Measurements from ENCODE around the gene ZSWIM1. TPM values are rescaled to one million over a fixed set of nuclear protein-coding genes. Genes with fewer than 3 reads are reported as not detected.

Gene ZSWIM1
- total RNA-seq, 1 donor from 2014 or later, result 9.0 TPM

DNA sequence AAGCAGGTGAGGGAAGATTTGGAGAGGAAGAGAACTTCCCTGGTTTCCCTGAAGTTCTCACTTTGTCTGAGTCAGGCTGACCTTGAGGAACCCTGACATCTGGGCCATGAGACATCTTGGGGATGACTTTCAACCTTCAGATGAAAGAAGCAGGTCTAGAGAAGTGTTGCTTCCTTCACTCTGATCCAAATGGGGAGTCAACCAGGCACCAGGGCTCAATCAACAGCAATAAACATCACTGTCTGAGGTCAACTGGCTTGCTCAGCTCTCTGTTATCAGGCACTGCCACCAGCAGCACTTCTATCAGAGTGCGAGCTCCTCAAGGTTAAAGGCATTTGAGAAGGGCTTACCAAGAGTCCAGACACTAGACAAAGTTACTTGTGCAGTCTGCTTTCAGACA, 30.1 kb upstream of the ZSWIM1 start:
- no peak overlapping the region for H3K4me3 ChIP-seq (ENCODE audit: insufficient read depth, low read depth, low read length)
- H3K4me1 ChIP-seq (ENCODE audit: insufficient read depth, low read length), result peaks cover 3% of the 10 kb centered on the region
- H3K9me3 ChIP-seq (ENCODE audit: insufficient read depth, low read depth, low read length), result no peaks in the 10 kb centered on the region
- peaks cover 11% of the 10 kb centered on the region for H4K20me1 ChIP-seq (ENCODE audit: insufficient read depth, low read length)
- no peak overlapping the region for H2AFZ ChIP-seq (ENCODE audit: low read depth, low read length)
- Mint-ChIP-seq H3K36me3 (ENCODE audit: low read depth, unreplicated experiment) (peaks cover 21% of the 10 kb centered on the region), H3K4me3 (ENCODE audit: unreplicated experiment) (no peak overlapping the region), H3K27ac (ENCODE audit: unreplicated experiment) (no peak overlapping the region), H3K9me3 (ENCODE audit: unreplicated experiment) (no peaks in the 10 kb centered on the region), H3K4me1 (ENCODE audit: low read depth, unreplicated experiment) (no peaks in the 10 kb centered on the region), H3K27me3 (ENCODE audit: low read depth, unreplicated experiment) (no peaks in the 10 kb centered on the region)
- H3K27me3 ChIP-seq (ENCODE audit: insufficient read depth, low read length), result no peaks in the 10 kb centered on the region
- peaks cover 12% of the 10 kb centered on the region for H3K79me2 ChIP-seq (ENCODE audit: insufficient read depth, low read length)
- DNase-seq (ENCODE audit: low read depth) (no peak), FAIRE-seq (no peak)
- no peak overlapping the region for H3K4me2 ChIP-seq (ENCODE audit: low read length)
- peaks cover 6% of the 10 kb centered on the region for H3K36me3 ChIP-seq (ENCODE audit: insufficient read depth, low read length)
- TF ChIP-seq CTCF (IDR thresholded peaks at IDR 0.05; ENCODE audit: insufficient read depth, low read depth, low read length), result no peak
- no peak for TF ChIP-seq EZH2 (IDR thresholded peaks at IDR 0.05; ENCODE audit: insufficient read depth, low read length)
- no peak overlapping the region for H3K27ac ChIP-seq (ENCODE audit: low read depth, low read length)
- no peak overlapping the region for H3K9ac ChIP-seq (ENCODE audit: low read length)

- peaks cover 18% of the 10 kb centered on the region for H3K79me2 ChIP-seq (ENCODE audit: insufficient read depth, low read length)
- H3K4me3 ChIP-seq (ENCODE audit: insufficient read depth, low read depth, low read length), result no peak overlapping the region
- TF ChIP-seq CTCF (IDR thresholded peaks at IDR 0.05; ENCODE audit: insufficient read depth, low read depth, low read length) (no peak), EZH2 (IDR thresholded peaks at IDR 0.05; ENCODE audit: insufficient read depth, low read length) (no peak)
- peaks cover 12% of the 10 kb centered on the region for H4K20me1 ChIP-seq (ENCODE audit: insufficient read depth, low read length)
- H3K27me3 Mint-ChIP-seq (ENCODE audit: low read depth, unreplicated experiment), result no peaks in the 10 kb centered on the region
- DNase-seq (ENCODE audit: low read depth) (no peak), FAIRE-seq (no peak)
- no peaks in the 10 kb centered on the region for H3K9me3 ChIP-seq (ENCODE audit: insufficient read depth, low read depth, low read length)
- peaks cover under 1% of the 10 kb centered on the region for H3K36me3 ChIP-seq (ENCODE audit: insufficient read depth, low read length)
- H3K27me3 ChIP-seq (ENCODE audit: insufficient read depth, low read length), result no peaks in the 10 kb centered on the region
- H3K27ac Mint-ChIP-seq (ENCODE audit: unreplicated experiment), result no peak overlapping the region
- no peak overlapping the region for H2AFZ ChIP-seq (ENCODE audit: low read depth, low read length)
- H3K4me1 ChIP-seq (ENCODE audit: insufficient read depth, low read length), result peaks cover 9% of the 10 kb centered on the region
- no peak overlapping the region for H3K4me2 ChIP-seq (ENCODE audit: low read length)
- no peak overlapping the region for H3K4me3 Mint-ChIP-seq (ENCODE audit: unreplicated experiment)
- H3K36me3 Mint-ChIP-seq (ENCODE audit: low read depth, unreplicated experiment), result peaks cover 15% of the 10 kb centered on the region
- H3K27ac ChIP-seq (ENCODE audit: low read depth, low read length), result no peak overlapping the region
- H3K9me3 Mint-ChIP-seq (ENCODE audit: unreplicated experiment), result no peaks in the 10 kb centered on the region
- no peaks in the 10 kb centered on the region for H3K4me1 Mint-ChIP-seq (ENCODE audit: low read depth, unreplicated experiment)
- no peak overlapping the region for H3K9ac ChIP-seq (ENCODE audit: low read length)
Measured at GRCh38 chr20:45851501-45851900, 29.5 kb upstream of the ZSWIM1 start.

GRCh38 chr20:45852326-45852725, 28.7 kb upstream of the ZSWIM1 start:
- Histone ChIP-seq H3K4me1 (ENCODE audit: insufficient read depth, low read length) (peaks cover 11% of the 10 kb centered on the region), H4K20me1 (ENCODE audit: insufficient read depth, low read length) (peaks cover 12% of the 10 kb centered on the region), H3K36me3 (ENCODE audit: insufficient read depth, low read length) (no peaks in the 10 kb centered on the region), H3K4me2 (ENCODE audit: low read length) (no peak overlapping the region), H3K9me3 (ENCODE audit: insufficient read depth, low read depth, low read length) (no peaks in the 10 kb centered on the region), H3K4me3 (ENCODE audit: insufficient read depth, low read depth, low read length) (no peak overlapping the region), H3K27ac (ENCODE audit: low read depth, low read length) (no peak overlapping the region), H2AFZ (ENCODE audit: low read depth, low read length) (no peak overlapping the region), H3K79me2 (ENCODE audit: insufficient read depth, low read length) (peaks cover 24% of the 10 kb centered on the region), H3K27me3 (ENCODE audit: insufficient read depth, low read length) (no peaks in the 10 kb centered on the region), H3K9ac (ENCODE audit: low read length) (no peak overlapping the region)
- TF ChIP-seq CTCF (IDR thresholded peaks at IDR 0.05; ENCODE audit: insufficient read depth, low read depth, low read length), result no peak
- TF ChIP-seq EZH2 (IDR thresholded peaks at IDR 0.05; ENCODE audit: insufficient read depth, low read length), result no peak
- H3K9me3 Mint-ChIP-seq (ENCODE audit: unreplicated experiment), result no peaks in the 10 kb centered on the region
- FAIRE-seq (no peak), DNase-seq (ENCODE audit: low read depth) (no peak)
- H3K27me3 Mint-ChIP-seq (ENCODE audit: low read depth, unreplicated experiment), result no peaks in the 10 kb centered on the region
- H3K27ac Mint-ChIP-seq (ENCODE audit: unreplicated experiment), result no peak overlapping the region
- H3K4me1 Mint-ChIP-seq (ENCODE audit: low read depth, unreplicated experiment), result no peaks in the 10 kb centered on the region
- H3K4me3 Mint-ChIP-seq (ENCODE audit: unreplicated experiment), result no peak overlapping the region
- H3K36me3 Mint-ChIP-seq (ENCODE audit: low read depth, unreplicated experiment), result peaks cover 15% of the 10 kb centered on the region
